HEK293 (cell line): Measurements from ENCODE around the gene CFAP69.

ENCODE experiments used
- CTCF ChIA-PET: fragments of 350-600 bp; formaldehyde crosslinking; extraction: SDS; loops from one replicate; lab custom pipeline; 2021; ENCODE audit warnings: antibody characterized with exemption; lab: Yijun Ruan, JAX
- POLR2A ChIA-PET: fragments of 300-600 bp; formaldehyde crosslinking; extraction: SDS; loops from one replicate; lab custom pipeline; 2020; ENCODE audit warnings: antibody characterized with exemption, inconsistent platforms; lab: Yijun Ruan, JAX
- H3K27ac ChIP-seq: fragments of 200-500 bp; sonication (Bioruptor generic); 2 replicates; pipeline ENCODE4 v1.5.1; 2014; ENCODE audit warnings: low read depth, low read length, control low read depth, inconsistent platforms; ENCODE audit errors: extremely low read depth
- H3K36me3 ChIP-seq, 2 experiments: fragments of 200-500 bp in 1 of 2; sonication (Bioruptor generic) in 1 of 2; 1 replicate in 1 of 2; 2 replicates in 1 of 2; pipeline ENCODE4 v1.5.1; 2014 to 2017; ENCODE audit warnings: inconsistent platforms in 2 of 2, low read length in 2 of 2; ENCODE audit not compliant: control insufficient read depth in 2 of 2, insufficient read depth in 1 of 2
- H3K4me1 ChIP-seq: fragments of 200-500 bp; sonication (Bioruptor generic); 2 replicates; pipeline ENCODE4 v1.5.1; 2014; ENCODE audit warnings: mild to moderate bottlenecking, low read length, inconsistent platforms; ENCODE audit not compliant: control insufficient read depth, insufficient read depth
- H3K4me3 ChIP-seq: 2 replicates; pipeline ENCODE4 v1.5.1; 2011; ENCODE audit warnings: low read depth, mild to moderate bottlenecking, control low read depth, low read length, moderate library complexity
- H3K9me3 ChIP-seq: fragments of 200-500 bp; sonication (Bioruptor generic); 2 replicates; pipeline ENCODE4 v1.5.1; 2014; ENCODE audit warnings: low read depth, low read length, inconsistent platforms; ENCODE audit not compliant: control insufficient read depth, insufficient read depth
- GLIS2 ChIP-seq: fragments of 450-650 bp; formaldehyde crosslinking; IDR thresholded peaks from 2 replicates; pipeline ENCODE4 v1.5.1; 2016; ENCODE audit warnings: missing biosample characterization, missing genetic modification characterization
- KLF8 ChIP-seq: fragments of 450-650 bp; formaldehyde crosslinking; IDR thresholded peaks from 2 replicates; pipeline ENCODE4 v1.5.1; 2016; ENCODE audit warnings: missing biosample characterization, missing genetic modification characterization
- SP7 ChIP-seq: fragments of 450-650 bp; formaldehyde crosslinking; IDR thresholded peaks from 2 replicates; pipeline ENCODE4 v1.5.1; 2016; ENCODE audit warnings: missing biosample characterization, missing genetic modification characterization
- TCF7L2 ChIP-seq: IDR thresholded peaks from 2 replicates; pipeline ENCODE4 v1.6.1; 2011; ENCODE audit warnings: low read depth, mild to moderate bottlenecking, inconsistent platforms, low read length, moderate library complexity, borderline replicate concordance
- WT1 ChIP-seq: fragments of 450-650 bp; formaldehyde crosslinking; IDR thresholded peaks from 2 replicates; pipeline ENCODE4 v1.5.1; 2016; ENCODE audit warnings: missing biosample characterization, missing genetic modification characterization
- ZBTB20 ChIP-seq: fragments of 450-650 bp; formaldehyde crosslinking; IDR thresholded peaks from 2 replicates; pipeline ENCODE4 v1.5.1; 2016; ENCODE audit warnings: missing biosample characterization, missing genetic modification characterization
- ZNF184 ChIP-seq: fragments of 450-650 bp; IDR thresholded peaks from 2 replicates; pipeline ENCODE4 v1.5.1; 2018; ENCODE audit warnings: missing biosample characterization, mild to moderate bottlenecking, missing genetic modification characterization
- ZNF274 ChIP-seq, 2 experiments: fragments of 200-500 bp in 1 of 2; fragments of 450-650 bp in 1 of 2; sonication (Bioruptor generic) in 1 of 2; formaldehyde crosslinking in 1 of 2; IDR thresholded peaks; 2 replicates each; pipeline versions ENCODE4 v1.5.1 to v1.6.1; 2014 to 2016; ENCODE audit warnings: borderline replicate concordance in 1 of 2, inconsistent platforms in 1 of 2, low read length in 1 of 2, missing biosample characterization in 1 of 2, missing genetic modification characterization in 1 of 2
- ZNF37A ChIP-seq: fragments of 450-650 bp; IDR thresholded peaks from 2 replicates; pipeline ENCODE4 v1.5.1; 2018; ENCODE audit warnings: missing biosample characterization, missing genetic modification characterization
- ZNF426 ChIP-seq: fragments of 450-650 bp; formaldehyde crosslinking; IDR thresholded peaks from 2 replicates; pipeline ENCODE4 v1.5.1; 2017; ENCODE audit warnings: missing biosample characterization, missing genetic modification characterization, mild to moderate bottlenecking, inconsistent platforms, moderate library complexity
- ZNF514 ChIP-seq: fragments of 450-650 bp; formaldehyde crosslinking; IDR thresholded peaks from 2 replicates; pipeline ENCODE4 v1.5.1; 2016; ENCODE audit warnings: missing biosample characterization, missing genetic modification characterization
- ZNF600 ChIP-seq: fragments of 450-650 bp; formaldehyde crosslinking; IDR thresholded peaks from 2 replicates; pipeline ENCODE4 v1.5.1; 2016; ENCODE audit warnings: missing biosample characterization, missing genetic modification characterization
- ZNF610 ChIP-seq: fragments of 450-650 bp; formaldehyde crosslinking; IDR thresholded peaks from 2 replicates; pipeline ENCODE4 v1.5.1; 2016; ENCODE audit warnings: missing biosample characterization, missing genetic modification characterization, borderline replicate concordance
- ZNF76 ChIP-seq: fragments of 450-650 bp; formaldehyde crosslinking; IDR thresholded peaks from 2 replicates; pipeline ENCODE4; 2016; ENCODE audit warnings: low read depth, missing biosample characterization, missing genetic modification characterization, borderline replicate concordance
- ZNF843 ChIP-seq: fragments of 450-650 bp; formaldehyde crosslinking; IDR thresholded peaks from 2 replicates; pipeline ENCODE4 v1.5.1; 2016; ENCODE audit warnings: missing biosample characterization, missing genetic modification characterization
- TF ChIP-seq, protein P1 (sequence below): fragments of 450-650 bp; formaldehyde crosslinking; IDR thresholded peaks from 2 replicates; pipeline ENCODE4 v1.5.1; 2016; ENCODE audit warnings: missing biosample characterization, missing genetic modification characterization
- TF ChIP-seq, protein P2 (sequence below): IDR thresholded peaks from 2 replicates; pipeline ENCODE4 v1.6.1; 2011; ENCODE audit warnings: mild to moderate bottlenecking, low read depth, low read length, borderline replicate concordance
- TF ChIP-seq, protein P3 (sequence below): fragments of 450-650 bp; formaldehyde crosslinking; IDR thresholded peaks from 2 replicates; pipeline ENCODE4 v1.5.1; 2016; ENCODE audit warnings: missing biosample characterization, missing genetic modification characterization
- TF ChIP-seq, protein P4 (sequence below): fragments of 450-650 bp; formaldehyde crosslinking; IDR thresholded peaks from 2 replicates; pipeline ENCODE4 v1.5.1; 2017; ENCODE audit warnings: missing biosample characterization, mild to moderate bottlenecking, missing genetic modification characterization, moderate library complexity
- TF ChIP-seq, protein P5 (sequence below): fragments of 450-650 bp; formaldehyde crosslinking; IDR thresholded peaks from 2 replicates; pipeline ENCODE4 v1.5.1; 2016; ENCODE audit warnings: missing biosample characterization, missing genetic modification characterization
- TF ChIP-seq, protein P6 (sequence below): sonication (generic); formaldehyde crosslinking; IDR thresholded peaks from 2 replicates; pipeline ENCODE4 v1.8.1; 2022; ENCODE audit warnings: mild to moderate bottlenecking, moderate library complexity, missing genetic modification reagents
- TF ChIP-seq, protein P7 (sequence below): fragments of 450-650 bp; formaldehyde crosslinking; IDR thresholded peaks from 2 replicates; pipeline ENCODE4 v1.5.1; 2016; ENCODE audit warnings: missing biosample characterization, missing genetic modification characterization

The CFAP69 gene

DNA sequence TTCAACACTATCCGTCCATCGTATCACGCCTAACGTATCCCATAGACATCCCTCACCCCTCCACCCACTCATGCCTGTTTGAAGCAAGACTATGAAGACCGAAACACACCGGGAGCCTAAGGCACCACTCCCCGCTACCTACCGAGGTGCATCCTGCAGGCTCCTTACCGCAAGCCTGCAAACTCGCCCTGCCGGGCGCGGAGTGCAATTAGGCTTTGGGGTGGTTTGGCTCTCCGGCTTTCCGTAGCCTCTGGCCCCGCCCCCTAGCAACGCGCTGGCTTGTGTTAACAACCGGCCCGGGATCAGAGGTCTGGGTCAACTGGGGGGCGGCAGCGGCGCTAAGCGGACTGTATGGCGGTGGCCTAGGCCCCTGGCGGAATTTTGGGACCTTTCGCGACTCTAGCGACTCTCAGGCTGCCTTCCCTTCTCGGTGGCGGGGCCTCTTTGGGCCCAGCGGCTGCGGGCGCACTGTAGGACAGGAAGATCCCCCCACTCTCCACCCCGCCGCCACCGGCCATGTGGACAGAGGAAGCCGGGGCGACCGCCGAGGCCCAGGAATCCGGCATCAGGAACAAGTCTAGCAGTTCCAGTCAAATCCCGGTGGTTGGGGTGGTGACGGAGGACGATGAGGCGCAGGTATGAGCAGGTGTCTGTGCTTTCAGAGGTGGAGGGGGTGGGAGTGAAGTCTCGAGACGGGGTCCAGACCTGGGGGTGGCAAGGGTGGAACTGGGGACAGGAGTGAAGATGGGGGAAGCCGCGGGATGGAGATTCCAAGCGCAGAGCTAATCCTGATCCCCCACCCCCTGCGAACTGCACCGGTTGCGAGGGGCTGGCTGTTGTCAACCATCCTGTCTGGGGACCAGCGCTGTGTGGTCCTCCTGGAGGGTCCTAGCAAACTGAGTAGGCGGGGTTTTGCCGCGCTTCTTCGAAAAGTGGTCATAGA is at the start of gene CFAP69 (continued):
- peak; percentile 48; the same call in 1 of the 2 replicates for TF ChIP-seq SP7 (tag by site-specific recombination)
- TF ChIP-seq, protein P1, sequence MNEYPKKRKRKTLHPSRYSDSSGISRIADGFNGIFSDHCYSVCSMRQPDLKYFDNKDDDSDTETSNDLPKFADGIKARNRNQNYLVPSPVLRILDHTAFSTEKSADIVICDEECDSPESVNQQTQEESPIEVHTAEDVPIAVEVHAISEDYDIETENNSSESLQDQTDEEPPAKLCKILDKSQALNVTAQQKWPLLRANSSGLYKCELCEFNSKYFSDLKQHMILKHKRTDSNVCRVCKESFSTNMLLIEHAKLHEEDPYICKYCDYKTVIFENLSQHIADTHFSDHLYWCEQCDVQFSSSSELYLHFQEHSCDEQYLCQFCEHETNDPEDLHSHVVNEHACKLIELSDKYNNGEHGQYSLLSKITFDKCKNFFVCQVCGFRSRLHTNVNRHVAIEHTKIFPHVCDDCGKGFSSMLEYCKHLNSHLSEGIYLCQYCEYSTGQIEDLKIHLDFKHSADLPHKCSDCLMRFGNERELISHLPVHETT: 0 out of 2 replicates have a peak, but pooled peaks have one; percentile 43
- TF ChIP-seq GLIS2 (tag by site-specific recombination): peak; percentile 70
- peak; percentile 47; the same call in 1 of the 2 replicates for TF ChIP-seq ZNF76 (tag by site-specific recombination)
- TF ChIP-seq, protein P2, sequence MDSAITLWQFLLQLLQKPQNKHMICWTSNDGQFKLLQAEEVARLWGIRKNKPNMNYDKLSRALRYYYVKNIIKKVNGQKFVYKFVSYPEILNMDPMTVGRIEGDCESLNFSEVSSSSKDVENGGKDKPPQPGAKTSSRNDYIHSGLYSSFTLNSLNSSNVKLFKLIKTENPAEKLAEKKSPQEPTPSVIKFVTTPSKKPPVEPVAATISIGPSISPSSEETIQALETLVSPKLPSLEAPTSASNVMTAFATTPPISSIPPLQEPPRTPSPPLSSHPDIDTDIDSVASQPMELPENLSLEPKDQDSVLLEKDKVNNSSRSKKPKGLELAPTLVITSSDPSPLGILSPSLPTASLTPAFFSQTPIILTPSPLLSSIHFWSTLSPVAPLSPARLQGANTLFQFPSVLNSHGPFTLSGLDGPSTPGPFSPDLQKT: no peak
- TF ChIP-seq, all 188 proteins: peak for 35

DNA sequence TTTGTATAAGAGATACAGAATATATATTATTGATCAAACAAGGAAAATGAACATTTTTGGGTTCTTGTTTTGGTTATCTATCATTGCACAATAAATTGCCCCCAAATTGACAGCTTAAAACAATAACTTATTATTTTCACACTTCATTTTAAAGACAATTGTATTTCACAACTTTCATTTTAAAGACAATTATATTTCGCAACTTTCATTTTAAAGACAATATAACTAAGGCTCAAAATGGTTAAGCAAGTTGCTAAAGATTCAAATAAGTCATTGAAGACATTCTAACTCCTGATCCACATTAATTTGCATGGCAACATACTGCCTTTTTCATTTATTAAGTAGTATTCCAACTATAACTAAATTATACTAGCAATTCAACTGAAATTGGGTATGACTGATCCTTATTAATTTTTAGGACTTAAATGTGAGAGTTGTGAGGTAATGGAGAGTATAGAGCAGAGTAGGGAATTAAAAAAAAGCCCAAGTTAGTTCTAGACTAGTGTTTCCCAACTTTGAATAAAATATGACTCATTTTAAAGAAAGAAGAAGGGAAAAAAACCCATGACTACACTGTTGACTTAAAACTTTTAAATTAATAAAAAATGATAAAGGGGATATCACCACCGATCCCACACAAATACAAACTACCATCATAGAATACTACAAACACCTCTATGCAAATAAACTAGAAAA is 43.3 kb upstream of the CFAP69 start:
- ChIA-PET CTCF (no interaction called here), POLR2A (no interaction called here)
- no peak overlapping the region for H3K27ac ChIP-seq
- no peaks in the 10 kb centered on the region for H3K9me3 ChIP-seq
- no peaks in the 10 kb centered on the region for H3K4me1 ChIP-seq
- H3K4me3 ChIP-seq: no peak overlapping the region
- H3K36me3 ChIP-seq: no peaks in the 10 kb centered on the region
- TF ChIP-seq, protein P3, sequence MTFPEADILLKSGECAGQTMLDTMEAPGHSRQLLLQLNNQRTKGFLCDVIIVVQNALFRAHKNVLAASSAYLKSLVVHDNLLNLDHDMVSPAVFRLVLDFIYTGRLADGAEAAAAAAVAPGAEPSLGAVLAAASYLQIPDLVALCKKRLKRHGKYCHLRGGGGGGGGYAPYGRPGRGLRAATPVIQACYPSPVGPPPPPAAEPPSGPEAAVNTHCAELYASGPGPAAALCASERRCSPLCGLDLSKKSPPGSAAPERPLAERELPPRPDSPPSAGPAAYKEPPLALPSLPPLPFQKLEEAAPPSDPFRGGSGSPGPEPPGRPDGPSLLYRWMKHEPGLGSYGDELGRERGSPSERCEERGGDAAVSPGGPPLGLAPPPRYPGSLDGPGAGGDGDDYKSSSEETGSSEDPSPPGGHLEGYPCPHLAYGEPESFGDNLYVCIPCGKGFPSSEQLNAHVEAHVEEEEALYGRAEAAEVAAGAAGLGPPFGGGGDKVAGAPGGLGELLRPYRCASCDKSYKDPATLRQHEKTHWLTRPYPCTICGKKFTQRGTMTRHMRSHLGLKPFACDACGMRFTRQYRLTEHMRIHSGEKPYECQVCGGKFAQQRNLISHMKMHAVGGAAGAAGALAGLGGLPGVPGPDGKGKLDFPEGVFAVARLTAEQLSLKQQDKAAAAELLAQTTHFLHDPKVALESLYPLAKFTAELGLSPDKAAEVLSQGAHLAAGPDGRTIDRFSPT (tag by site-specific recombination): no peak
- TF ChIP-seq ZNF274 (IDR thresholded peaks at IDR 0.05; ENCODE audit: low read length) (no peak), ZNF274 (tag by site-specific recombination; IDR thresholded peaks at IDR 0.05; ENCODE audit: borderline replicate concordance) (no peak), TCF7L2 (no peak), ZNF184 (tag by site-specific recombination) (no peak), ZNF514 (tag by site-specific recombination) (no peak), ZNF843 (tag by site-specific recombination) (no peak), ZNF600 (no peak), KLF8 (tag by site-specific recombination) (no peak), ZBTB20 (no peak), WT1 (tag by site-specific recombination) (no peak), ZNF37A (no peak), ZNF610 (tag by site-specific recombination) (no peak), ZNF426 (tag by site-specific recombination) (no peak)
- TF ChIP-seq, protein P4, sequence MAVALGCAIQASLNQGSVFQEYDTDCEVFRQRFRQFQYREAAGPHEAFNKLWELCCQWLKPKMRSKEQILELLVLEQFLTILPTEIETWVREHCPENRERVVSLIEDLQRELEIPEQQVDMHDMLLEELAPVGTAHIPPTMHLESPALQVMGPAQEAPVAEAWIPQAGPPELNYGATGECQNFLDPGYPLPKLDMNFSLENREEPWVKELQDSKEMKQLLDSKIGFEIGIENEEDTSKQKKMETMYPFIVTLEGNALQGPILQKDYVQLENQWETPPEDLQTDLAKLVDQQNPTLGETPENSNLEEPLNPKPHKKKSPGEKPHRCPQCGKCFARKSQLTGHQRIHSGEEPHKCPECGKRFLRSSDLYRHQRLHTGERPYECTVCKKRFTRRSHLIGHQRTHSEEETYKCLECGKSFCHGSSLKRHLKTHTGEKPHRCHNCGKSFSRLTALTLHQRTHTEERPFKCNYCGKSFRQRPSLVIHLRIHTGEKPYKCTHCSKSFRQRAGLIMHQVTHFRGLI (tag by site-specific recombination): no peak
- TF ChIP-seq, protein P5, sequence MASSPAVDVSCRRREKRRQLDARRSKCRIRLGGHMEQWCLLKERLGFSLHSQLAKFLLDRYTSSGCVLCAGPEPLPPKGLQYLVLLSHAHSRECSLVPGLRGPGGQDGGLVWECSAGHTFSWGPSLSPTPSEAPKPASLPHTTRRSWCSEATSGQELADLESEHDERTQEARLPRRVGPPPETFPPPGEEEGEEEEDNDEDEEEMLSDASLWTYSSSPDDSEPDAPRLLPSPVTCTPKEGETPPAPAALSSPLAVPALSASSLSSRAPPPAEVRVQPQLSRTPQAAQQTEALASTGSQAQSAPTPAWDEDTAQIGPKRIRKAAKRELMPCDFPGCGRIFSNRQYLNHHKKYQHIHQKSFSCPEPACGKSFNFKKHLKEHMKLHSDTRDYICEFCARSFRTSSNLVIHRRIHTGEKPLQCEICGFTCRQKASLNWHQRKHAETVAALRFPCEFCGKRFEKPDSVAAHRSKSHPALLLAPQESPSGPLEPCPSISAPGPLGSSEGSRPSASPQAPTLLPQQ (tag by site-specific recombination): no peak
- TF ChIP-seq, protein P6, sequence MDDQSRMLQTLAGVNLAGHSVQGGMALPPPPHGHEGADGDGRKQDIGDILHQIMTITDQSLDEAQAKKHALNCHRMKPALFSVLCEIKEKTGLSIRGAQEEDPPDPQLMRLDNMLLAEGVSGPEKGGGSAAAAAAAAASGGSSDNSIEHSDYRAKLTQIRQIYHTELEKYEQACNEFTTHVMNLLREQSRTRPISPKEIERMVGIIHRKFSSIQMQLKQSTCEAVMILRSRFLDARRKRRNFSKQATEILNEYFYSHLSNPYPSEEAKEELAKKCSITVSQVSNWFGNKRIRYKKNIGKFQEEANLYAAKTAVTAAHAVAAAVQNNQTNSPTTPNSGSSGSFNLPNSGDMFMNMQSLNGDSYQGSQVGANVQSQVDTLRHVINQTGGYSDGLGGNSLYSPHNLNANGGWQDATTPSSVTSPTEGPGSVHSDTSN (CRISPR knock-in tag): no peak
- TF ChIP-seq, protein P7, sequence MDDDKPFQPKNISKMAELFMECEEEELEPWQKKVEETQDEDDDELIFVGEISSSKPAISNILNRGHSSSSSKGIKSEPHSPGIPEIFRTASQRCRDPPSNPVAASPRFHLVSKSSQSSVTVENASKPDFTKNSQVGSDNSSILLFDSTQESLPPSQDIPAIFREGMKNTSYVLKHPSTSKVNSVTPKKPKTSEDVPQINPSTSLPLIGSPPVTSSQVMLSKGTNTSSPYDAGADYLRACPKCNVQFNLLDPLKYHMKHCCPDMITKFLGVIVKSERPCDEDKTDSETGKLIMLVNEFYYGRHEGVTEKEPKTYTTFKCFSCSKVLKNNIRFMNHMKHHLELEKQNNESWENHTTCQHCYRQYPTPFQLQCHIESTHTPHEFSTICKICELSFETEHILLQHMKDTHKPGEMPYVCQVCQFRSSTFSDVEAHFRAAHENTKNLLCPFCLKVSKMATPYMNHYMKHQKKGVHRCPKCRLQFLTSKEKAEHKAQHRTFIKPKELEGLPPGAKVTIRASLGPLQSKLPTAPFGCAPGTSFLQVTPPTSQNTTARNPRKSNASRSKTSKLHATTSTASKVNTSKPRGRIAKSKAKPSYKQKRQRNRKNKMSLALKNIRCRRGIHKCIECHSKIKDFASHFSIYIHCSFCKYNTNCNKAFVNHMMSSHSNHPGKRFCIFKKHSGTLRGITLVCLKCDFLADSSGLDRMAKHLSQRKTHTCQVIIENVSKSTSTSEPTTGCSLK (tag by site-specific recombination): no peak
